Endothelial cell of umbilical vein (primary cell): ENCODE data around the gene JAKMIP3.

ENCODE experiments used
- EZH2 ChIP-seq: IDR thresholded peaks from 2 replicates; pipeline ENCODE4 v1.6.1; 2012; ENCODE audit warnings: borderline replicate concordance, low read depth, mild to moderate bottlenecking, moderate library complexity, low read length, inconsistent platforms; ENCODE audit not compliant: severe bottlenecking
- POLR2A ChIP-seq: IDR thresholded peaks from 2 replicates; pipeline ENCODE4 v1.6.1; 2012; ENCODE audit warnings: low read depth, mild to moderate bottlenecking, control low read depth, low read length
- POLR2AphosphoS5 ChIP-seq: IDR thresholded peaks from 2 replicates; pipeline ENCODE4 v1.6.1; 2012; ENCODE audit warnings: low read depth, mild to moderate bottlenecking, control low read depth, low read length, moderate library complexity; ENCODE audit not compliant: insufficient read depth
- TF ChIP-seq, protein P1 (sequence below), 2 donors: IDR thresholded peaks; 1 replicate in 1 of 2; 2 replicates in 1 of 2; pipeline ENCODE4 v1.5.1; 2011; ENCODE audit warnings: low read length in 2 of 2, mild to moderate bottlenecking in 2 of 2, moderate library complexity in 2 of 2, control low read depth in 1 of 2, inconsistent platforms in 1 of 2, low read depth in 1 of 2; ENCODE audit not compliant: insufficient read depth in 1 of 2; ENCODE audit errors: extremely low read depth in 1 of 2
- TF ChIP-seq, protein P2 (sequence below): IDR thresholded peaks from 2 replicates; pipeline ENCODE4 v1.6.1; 2011; ENCODE audit not compliant: insufficient read depth, insufficient read length

DNA sequence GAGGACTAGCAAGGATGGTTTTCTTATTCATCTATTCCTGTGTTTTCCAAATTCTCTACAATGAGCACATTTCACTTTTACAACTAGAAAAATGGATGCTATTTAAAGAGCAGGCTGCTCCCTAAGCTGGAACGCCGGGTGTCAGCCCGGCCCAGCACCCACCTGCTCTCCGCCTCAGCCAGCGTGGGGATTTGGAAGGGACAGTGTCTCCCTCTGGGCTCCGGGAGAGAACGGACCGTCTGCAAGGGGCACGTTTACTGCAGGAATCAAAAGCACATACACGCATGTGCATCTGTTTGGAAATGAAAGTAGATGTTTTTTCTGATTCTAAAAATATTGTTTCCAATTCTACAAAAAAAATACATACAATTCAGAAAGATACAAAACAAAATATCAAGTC lies 2.3 kb upstream of the JAKMIP3 start:
- TF ChIP-seq, protein P1, sequence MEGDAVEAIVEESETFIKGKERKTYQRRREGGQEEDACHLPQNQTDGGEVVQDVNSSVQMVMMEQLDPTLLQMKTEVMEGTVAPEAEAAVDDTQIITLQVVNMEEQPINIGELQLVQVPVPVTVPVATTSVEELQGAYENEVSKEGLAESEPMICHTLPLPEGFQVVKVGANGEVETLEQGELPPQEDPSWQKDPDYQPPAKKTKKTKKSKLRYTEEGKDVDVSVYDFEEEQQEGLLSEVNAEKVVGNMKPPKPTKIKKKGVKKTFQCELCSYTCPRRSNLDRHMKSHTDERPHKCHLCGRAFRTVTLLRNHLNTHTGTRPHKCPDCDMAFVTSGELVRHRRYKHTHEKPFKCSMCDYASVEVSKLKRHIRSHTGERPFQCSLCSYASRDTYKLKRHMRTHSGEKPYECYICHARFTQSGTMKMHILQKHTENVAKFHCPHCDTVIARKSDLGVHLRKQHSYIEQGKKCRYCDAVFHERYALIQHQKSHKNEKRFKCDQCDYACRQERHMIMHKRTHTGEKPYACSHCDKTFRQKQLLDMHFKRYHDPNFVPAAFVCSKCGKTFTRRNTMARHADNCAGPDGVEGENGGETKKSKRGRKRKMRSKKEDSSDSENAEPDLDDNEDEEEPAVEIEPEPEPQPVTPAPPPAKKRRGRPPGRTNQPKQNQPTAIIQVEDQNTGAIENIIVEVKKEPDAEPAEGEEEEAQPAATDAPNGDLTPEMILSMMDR (IDR thresholded peaks at IDR 0.05; ENCODE audit: extremely low read depth in 1 of 2, insufficient read depth in 1 of 2, low read depth in 1 of 2, low read length in 2 of 2): no peak
- TF ChIP-seq POLR2AphosphoS5 (no peak), EZH2 (no peak), POLR2A (no peak)
- TF ChIP-seq, protein P2, sequence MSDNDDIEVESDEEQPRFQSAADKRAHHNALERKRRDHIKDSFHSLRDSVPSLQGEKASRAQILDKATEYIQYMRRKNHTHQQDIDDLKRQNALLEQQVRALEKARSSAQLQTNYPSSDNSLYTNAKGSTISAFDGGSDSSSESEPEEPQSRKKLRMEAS: no peak
